Astrocyte of the cerebellum (primary cell): Measurements from ENCODE around the gene CSTPP1.
A peak's percentile ranks its signal among the peaks of the same experiment; 100 is the strongest.
"Not testable (repeated sequence)": the region's sequence is repeated elsewhere in the genome, so short reads cannot be mapped to it uniquely, and the experiment has no call there.

Source experiments
- DNase-seq: peaks from one replicate; pipeline ENCODE4 v3.0.0-alpha.2; 2011; ENCODE audit warnings: low read depth
- H3K4me3 ChIP-seq: 2 replicates; pipeline ENCODE4 v1.5.1; 2011; ENCODE audit warnings: mild to moderate bottlenecking, low read depth, low read length, moderate library complexity
- CTCF ChIP-seq: IDR thresholded peaks from 2 replicates; pipeline ENCODE4 v1.5.1; 2012; ENCODE audit warnings: low read length, low read depth, moderate library complexity, mild to moderate bottlenecking; ENCODE audit errors: missing control alignments
- in situ Hi-C: cut with HindIII; loops from 2 replicates; pipeline ENCODE4 v1.10.0; 2017; ENCODE audit warnings: low sequenced_read_pairs

CSTPP1 gene

GRCh38 chr11:47187723-47188122, 251.2 kb downstream of the CSTPP1 start:
- H3K4me3 ChIP-seq = peak overlapping the region; percentile 62
- in situ Hi-C loops = no loop called here
- TF ChIP-seq CTCF = no peak
- no peak for DNase-seq

DNA sequence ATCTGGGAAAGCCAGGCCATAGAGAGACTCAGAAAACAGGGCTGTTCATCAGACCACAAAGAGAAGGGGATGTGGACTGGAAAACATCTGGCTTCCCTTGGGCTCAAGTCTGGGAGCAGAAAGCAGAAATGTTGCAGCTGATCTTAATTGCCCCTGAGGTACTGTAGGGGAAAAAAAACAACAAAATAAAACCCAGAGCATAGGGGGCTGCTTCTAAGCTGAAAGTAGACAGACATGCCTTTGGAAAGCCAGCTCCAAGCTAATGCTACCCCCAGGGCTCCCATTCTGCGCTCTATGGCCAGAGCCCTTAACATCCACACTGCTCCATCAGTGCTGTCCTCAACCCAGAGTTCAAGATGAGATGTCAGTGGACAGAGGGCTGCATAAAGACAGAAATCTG, 251.7 kb downstream of the CSTPP1 start:
- in situ Hi-C loops = no loop called here
- no peak for DNase-seq
- TF ChIP-seq CTCF = no peak
- H3K4me3 ChIP-seq = no peak overlapping the region

DNA sequence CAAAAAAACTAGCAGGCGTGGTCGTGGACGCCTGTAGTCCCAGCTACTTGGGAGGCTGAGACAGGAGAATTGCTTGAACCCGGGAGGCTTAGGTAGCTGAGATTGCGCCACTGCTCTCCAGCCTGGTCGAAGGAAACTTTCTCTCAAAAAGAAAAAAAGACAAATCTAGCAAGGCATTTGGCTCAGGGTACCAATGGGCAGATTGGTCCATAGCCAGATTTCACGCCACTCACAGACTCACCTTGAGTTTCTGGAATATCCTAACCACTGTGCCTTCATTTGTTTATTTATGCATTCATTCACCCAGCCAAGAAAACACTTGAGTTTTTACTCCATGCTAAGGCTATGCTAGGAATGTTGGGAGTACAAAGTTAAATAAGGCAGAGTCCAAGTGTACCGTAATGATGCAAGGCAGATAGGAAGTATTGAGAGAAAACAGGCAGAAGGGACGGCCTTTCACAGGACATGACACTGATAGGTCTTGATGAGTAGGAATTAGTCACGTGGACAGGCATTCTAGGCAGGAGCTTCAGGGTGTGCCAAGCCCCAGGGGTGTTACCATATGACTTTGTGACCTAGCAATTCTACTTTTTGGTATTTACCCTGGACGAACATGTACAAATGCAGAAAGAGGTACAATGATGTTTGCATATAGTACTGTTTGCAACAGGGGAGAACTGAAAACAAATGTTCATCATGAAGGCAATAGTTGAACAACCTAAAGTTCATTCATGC, 252.7 kb downstream of the CSTPP1 start:
- no peak overlapping the region for H3K4me3 ChIP-seq
- in situ Hi-C loops = no loop called here
- TF ChIP-seq CTCF = no peak
- DNase-seq = peak; percentile 60

- DNase-seq, in situ Hi-C loops, H3K4me3 ChIP-seq: not testable (repeated sequence)
These were observed 254.6 kb downstream of the CSTPP1 start for GRCh38 chr11:47191137-47191536.

DNA sequence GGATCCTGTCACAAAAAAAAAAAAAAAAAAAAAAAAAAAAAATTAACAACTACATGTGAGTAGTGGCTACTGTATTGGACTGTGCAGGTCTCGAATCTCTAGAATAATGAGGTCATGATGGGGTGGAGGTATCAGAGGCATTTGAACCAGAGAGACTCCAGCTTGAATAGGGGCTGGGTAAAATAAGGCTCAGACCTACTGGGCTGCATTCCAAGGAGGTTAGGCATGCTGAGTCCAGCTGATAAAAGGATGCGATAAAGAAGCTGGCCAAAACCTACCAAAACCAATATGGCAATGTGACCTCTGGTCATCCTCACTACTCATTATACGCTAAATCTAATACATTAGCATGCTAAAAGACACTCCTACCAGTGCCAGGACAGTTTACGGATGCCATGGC, 255.6 kb downstream of the CSTPP1 start:
- no peak for TF ChIP-seq CTCF
- in situ Hi-C loops = no loop called here
- DNase-seq = no peak
- H3K4me3 ChIP-seq = no peak overlapping the region

- in situ Hi-C loops, DNase-seq, H3K4me3 ChIP-seq: not testable (repeated sequence)
These were observed 261.6 kb downstream of the CSTPP1 start for GRCh38 chr11:47198161-47198560.

DNA sequence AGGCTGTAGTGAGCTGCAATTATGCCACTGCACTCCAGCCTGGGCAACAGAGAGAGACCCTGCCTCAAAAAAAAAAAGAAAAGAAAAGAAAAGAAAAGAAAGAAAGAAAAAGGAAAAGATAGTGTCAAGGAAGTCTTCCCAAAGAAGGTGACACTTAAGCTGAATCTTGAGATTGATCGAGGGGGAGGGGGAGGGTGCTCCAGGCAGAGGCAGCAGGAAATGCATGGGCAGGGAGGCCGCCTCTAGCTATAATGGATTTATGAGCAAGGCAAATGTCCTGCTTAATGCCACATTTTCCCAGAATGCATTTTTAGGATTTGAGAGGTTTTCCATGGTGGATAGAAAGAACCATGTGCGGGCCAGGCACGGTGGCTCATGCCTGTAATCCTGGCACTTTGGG, 264.5 kb downstream of the CSTPP1 start:
- in situ Hi-C loops = no loop called here
- no peak for DNase-seq
- no peak overlapping the region for H3K4me3 ChIP-seq
- no peak for TF ChIP-seq CTCF

DNA sequence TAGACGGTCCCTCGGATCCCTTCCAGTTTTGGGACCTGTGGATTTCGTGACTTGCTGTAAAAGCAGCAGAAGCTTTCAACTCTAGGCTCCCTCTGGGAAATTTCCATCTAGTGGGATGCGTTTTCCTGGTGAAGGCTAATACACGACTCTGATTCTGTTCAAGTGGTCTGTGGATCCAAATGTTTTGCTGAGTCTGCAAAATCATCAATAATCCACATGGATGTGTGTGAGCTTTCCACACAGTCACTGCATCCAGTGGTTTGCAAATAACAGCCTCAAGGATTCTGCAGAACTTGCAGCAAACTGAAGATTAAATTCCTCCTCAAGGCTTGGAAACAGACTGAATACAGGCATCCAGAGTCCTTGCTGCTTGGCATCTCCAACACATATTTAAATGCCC, 266.0 kb downstream of the CSTPP1 start:
- in situ Hi-C loops = no loop called here
- H3K4me3 ChIP-seq = no peak overlapping the region
- no peak for TF ChIP-seq CTCF
- no peak for DNase-seq
